ENCODE results near the gene DPP7.
"Not testable (repeated sequence)": the region's sequence is repeated elsewhere in the genome, so short reads cannot be mapped to it uniquely, and the experiment has no call there.

Gene DPP7

GRCh38 chr9:137065336-137065967 lies 49.1 kb downstream of the DPP7 start:
- DNase-seq = peak; percentile 5
- H3K27ac Mint-ChIP-seq = no peak overlapping the region
- TF ChIP-seq, protein P1, sequence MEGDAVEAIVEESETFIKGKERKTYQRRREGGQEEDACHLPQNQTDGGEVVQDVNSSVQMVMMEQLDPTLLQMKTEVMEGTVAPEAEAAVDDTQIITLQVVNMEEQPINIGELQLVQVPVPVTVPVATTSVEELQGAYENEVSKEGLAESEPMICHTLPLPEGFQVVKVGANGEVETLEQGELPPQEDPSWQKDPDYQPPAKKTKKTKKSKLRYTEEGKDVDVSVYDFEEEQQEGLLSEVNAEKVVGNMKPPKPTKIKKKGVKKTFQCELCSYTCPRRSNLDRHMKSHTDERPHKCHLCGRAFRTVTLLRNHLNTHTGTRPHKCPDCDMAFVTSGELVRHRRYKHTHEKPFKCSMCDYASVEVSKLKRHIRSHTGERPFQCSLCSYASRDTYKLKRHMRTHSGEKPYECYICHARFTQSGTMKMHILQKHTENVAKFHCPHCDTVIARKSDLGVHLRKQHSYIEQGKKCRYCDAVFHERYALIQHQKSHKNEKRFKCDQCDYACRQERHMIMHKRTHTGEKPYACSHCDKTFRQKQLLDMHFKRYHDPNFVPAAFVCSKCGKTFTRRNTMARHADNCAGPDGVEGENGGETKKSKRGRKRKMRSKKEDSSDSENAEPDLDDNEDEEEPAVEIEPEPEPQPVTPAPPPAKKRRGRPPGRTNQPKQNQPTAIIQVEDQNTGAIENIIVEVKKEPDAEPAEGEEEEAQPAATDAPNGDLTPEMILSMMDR (IDR thresholded peaks at IDR 0.05) = no peak
- peaks cover 4% of the 10 kb centered on the region for H3K4me1 Mint-ChIP-seq
- no peak overlapping the region for H3K4me3 Mint-ChIP-seq
- H3K9me3 Mint-ChIP-seq = no peaks in the 10 kb centered on the region
- H3K27me3 Mint-ChIP-seq (ENCODE audit: low read depth, poor library complexity) = peaks cover 30% of the 10 kb centered on the region
- H3K36me3 Mint-ChIP-seq (ENCODE audit: low read depth) = no peaks in the 10 kb centered on the region

- H3K4me3 Mint-ChIP-seq = no peak overlapping the region
- no peaks in the 10 kb centered on the region for H3K9me3 Mint-ChIP-seq
- H3K27me3 Mint-ChIP-seq (ENCODE audit: low read depth, poor library complexity) = peaks cover 34% of the 10 kb centered on the region
- H3K27ac Mint-ChIP-seq = no peak overlapping the region
- no peak for DNase-seq
- no peaks in the 10 kb centered on the region for H3K36me3 Mint-ChIP-seq (ENCODE audit: low read depth)
- TF ChIP-seq, protein P1 (IDR thresholded peaks at IDR 0.05) = no peak
- peaks cover 4% of the 10 kb centered on the region for H3K4me1 Mint-ChIP-seq
These were observed 49.7 kb downstream of the DPP7 start for GRCh38 chr9:137064880-137065164.

- peak; percentile 86 for DNase-seq
- H3K36me3 Mint-ChIP-seq (ENCODE audit: low read depth) = no peaks in the 10 kb centered on the region
These were observed 50.3 kb downstream of the DPP7 start for GRCh38 chr9:137064027-137064879.

DNA sequence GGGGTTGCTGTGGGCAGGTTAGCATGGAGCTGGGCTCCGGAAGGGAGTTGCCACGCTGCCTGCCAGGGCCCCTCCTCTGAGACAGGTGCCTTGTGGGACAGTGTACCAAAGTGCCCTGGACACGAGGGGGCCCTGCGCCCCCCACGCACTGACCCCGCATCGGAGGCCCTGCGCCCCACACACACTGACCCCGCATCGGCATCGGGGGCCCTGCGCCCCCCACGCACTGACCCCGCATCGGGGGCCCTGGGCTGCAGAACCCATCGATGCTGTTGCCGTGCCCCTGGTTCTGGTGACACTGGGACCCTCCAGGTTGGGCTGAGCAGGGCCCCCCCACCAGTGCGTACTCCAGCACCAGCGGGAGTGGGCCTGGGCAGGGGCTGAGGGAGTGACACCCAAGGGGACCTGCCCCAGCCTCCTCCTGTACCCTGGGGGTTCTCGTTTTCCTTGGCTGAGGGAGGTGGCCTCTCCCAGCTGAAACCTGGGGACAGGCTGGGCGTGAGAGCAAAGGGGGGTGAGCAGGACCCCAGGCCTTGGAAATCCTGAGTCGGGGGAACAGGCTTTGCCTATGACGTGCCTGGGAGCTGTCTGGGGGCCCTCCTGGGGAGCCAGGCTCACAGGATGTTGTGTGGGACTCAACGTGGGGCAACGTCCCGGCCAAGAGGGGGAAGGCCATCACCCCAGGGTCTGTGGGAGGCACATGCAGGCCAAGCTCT lies 51.1 kb downstream of the DPP7 start:
- H3K27me3 Mint-ChIP-seq (ENCODE audit: low read depth, poor library complexity) = peaks cover 41% of the 10 kb centered on the region
- no peak for DNase-seq
- no peak overlapping the region for H3K4me3 Mint-ChIP-seq
- H3K27ac Mint-ChIP-seq = no peak overlapping the region
- TF ChIP-seq, protein P1 (IDR thresholded peaks at IDR 0.05) = no peak
- no peaks in the 10 kb centered on the region for H3K9me3 Mint-ChIP-seq
- peaks cover 4% of the 10 kb centered on the region for H3K4me1 Mint-ChIP-seq
- H3K36me3 Mint-ChIP-seq (ENCODE audit: low read depth) = no peaks in the 10 kb centered on the region

More at GRCh38 chr9:137064027-137064879, 50.3 kb downstream of the DPP7 start:
- Mint-ChIP-seq H3K27ac (no peak overlapping the region), H3K27me3 (ENCODE audit: low read depth, poor library complexity) (peaks cover 37% of the 10 kb centered on the region), H3K4me1 (peaks cover 4% of the 10 kb centered on the region), H3K9me3 (no peaks in the 10 kb centered on the region), H3K4me3 (no peak overlapping the region)
- TF ChIP-seq, protein P1 (IDR thresholded peaks at IDR 0.05) = peak; percentile 96

DNA sequence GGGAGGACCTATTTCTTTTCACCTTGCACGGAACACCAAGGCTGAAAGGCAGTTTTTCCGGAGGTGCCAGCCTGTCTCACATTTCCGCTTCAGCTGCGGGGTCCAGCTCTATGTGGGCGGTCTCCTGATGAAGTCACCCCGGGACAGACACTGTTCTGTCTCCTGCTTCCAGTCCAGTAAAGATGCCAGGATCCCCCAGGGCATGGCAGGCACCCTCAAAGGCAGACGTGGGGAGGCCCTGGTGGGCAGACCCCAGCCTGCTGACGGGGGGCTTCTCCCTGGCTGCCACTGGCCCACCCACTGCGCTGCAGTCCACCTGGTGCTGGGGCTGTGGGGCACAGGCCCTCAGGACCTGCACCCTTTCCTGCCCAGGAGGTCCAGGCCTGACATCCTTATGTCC lies 51.7 kb downstream of the DPP7 start:
- not testable (repeated sequence) for H3K4me3 Mint-ChIP-seq; H3K36me3 Mint-ChIP-seq (ENCODE audit: low read depth); DNase-seq; H3K4me1 Mint-ChIP-seq; H3K9me3 Mint-ChIP-seq; H3K27ac Mint-ChIP-seq
- peaks cover 41% of the 10 kb centered on the region for H3K27me3 Mint-ChIP-seq (ENCODE audit: low read depth, poor library complexity)

DNA sequence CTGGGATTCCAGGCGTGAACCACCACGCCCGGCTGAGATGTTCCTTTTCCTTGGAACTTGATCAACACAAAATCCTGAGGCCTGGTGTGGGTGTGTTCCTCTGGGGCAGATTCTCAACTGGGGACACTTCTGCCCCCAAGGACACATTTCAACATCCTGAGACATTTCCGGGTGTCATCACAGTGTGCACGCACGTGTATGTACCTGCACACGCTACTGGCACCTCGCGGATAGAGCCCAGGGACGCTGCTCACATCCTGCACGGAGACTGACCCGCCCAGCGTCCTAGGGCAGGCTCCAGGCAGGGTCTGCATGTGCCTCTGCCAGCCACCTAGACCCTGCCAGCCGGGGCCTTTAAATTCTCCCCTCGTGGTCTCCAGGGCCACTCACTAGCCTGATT lies 52.1 kb downstream of the DPP7 start:
- no peak overlapping the region for H3K27ac Mint-ChIP-seq
- TF ChIP-seq, protein P1 (IDR thresholded peaks at IDR 0.05) = no peak

More for the DNA sequence above, 52.1 kb downstream of the DPP7 start:
- DNase-seq = no peak
- no peaks in the 10 kb centered on the region for H3K4me1 Mint-ChIP-seq
- H3K9me3 Mint-ChIP-seq = no peaks in the 10 kb centered on the region
- peaks cover 45% of the 10 kb centered on the region for H3K27me3 Mint-ChIP-seq (ENCODE audit: low read depth, poor library complexity)
- no peak overlapping the region for H3K4me3 Mint-ChIP-seq
- no peaks in the 10 kb centered on the region for H3K36me3 Mint-ChIP-seq (ENCODE audit: low read depth)

Data from nephron progenitor cell (in vitro differentiated cells).